HEK293 (cell line): ENCODE measurements around the gene AP1S1.

Source experiments
- CTCF ChIA-PET: fragments of 350-600 bp; formaldehyde crosslinking; extraction: SDS; loops from one replicate; lab custom pipeline; 2021; ENCODE audit warnings: antibody characterized with exemption; lab: Yijun Ruan, JAX
- POLR2A ChIA-PET: fragments of 300-600 bp; formaldehyde crosslinking; extraction: SDS; loops from one replicate; lab custom pipeline; 2020; ENCODE audit warnings: antibody characterized with exemption, inconsistent platforms; lab: Yijun Ruan, JAX
- H3K27ac ChIP-seq: fragments of 200-500 bp; sonication (Bioruptor generic); 2 replicates; pipeline ENCODE4 v1.5.1; 2014; ENCODE audit warnings: low read depth, low read length, control low read depth, inconsistent platforms; ENCODE audit errors: extremely low read depth
- H3K36me3 ChIP-seq, 2 experiments: fragments of 200-500 bp in 1 of 2; sonication (Bioruptor generic) in 1 of 2; 1 replicate in 1 of 2; 2 replicates in 1 of 2; pipeline ENCODE4 v1.5.1; 2014 to 2017; ENCODE audit warnings: inconsistent platforms in 2 of 2, low read length in 2 of 2; ENCODE audit not compliant: control insufficient read depth in 2 of 2, insufficient read depth in 1 of 2
- H3K4me1 ChIP-seq: fragments of 200-500 bp; sonication (Bioruptor generic); 2 replicates; pipeline ENCODE4 v1.5.1; 2014; ENCODE audit warnings: mild to moderate bottlenecking, low read length, inconsistent platforms; ENCODE audit not compliant: control insufficient read depth, insufficient read depth
- H3K4me3 ChIP-seq: 2 replicates; pipeline ENCODE4 v1.5.1; 2011; ENCODE audit warnings: low read depth, mild to moderate bottlenecking, control low read depth, low read length, moderate library complexity
- H3K9me3 ChIP-seq: fragments of 200-500 bp; sonication (Bioruptor generic); 2 replicates; pipeline ENCODE4 v1.5.1; 2014; ENCODE audit warnings: low read depth, low read length, inconsistent platforms; ENCODE audit not compliant: control insufficient read depth, insufficient read depth
- CTCF ChIP-seq: fragments of 450-650 bp; formaldehyde crosslinking; IDR thresholded peaks from 2 replicates; pipeline ENCODE4 v1.5.1; 2016; ENCODE audit warnings: missing biosample characterization, missing genetic modification characterization
- EGR2 ChIP-seq: fragments of 450-650 bp; formaldehyde crosslinking; IDR thresholded peaks from 2 replicates; pipeline ENCODE4 v1.5.1; 2016; ENCODE audit warnings: low read depth, missing biosample characterization, missing genetic modification characterization
- GLI4 ChIP-seq: fragments of 450-650 bp; formaldehyde crosslinking; IDR thresholded peaks from 2 replicates; pipeline ENCODE4 v1.5.1; 2016; ENCODE audit warnings: missing biosample characterization, missing genetic modification characterization
- GLIS1 ChIP-seq: fragments of 450-650 bp; formaldehyde crosslinking; IDR thresholded peaks from 2 replicates; pipeline ENCODE4 v1.5.1; 2016; ENCODE audit warnings: missing biosample characterization, missing genetic modification characterization
- HOXC10 ChIP-seq: sonication (generic); formaldehyde crosslinking; IDR thresholded peaks from 2 replicates; pipeline ENCODE4 v1.8.1; 2023; ENCODE audit warnings: mild to moderate bottlenecking, missing genetic modification reagents
- KLF7 ChIP-seq: fragments of 450-650 bp; formaldehyde crosslinking; IDR thresholded peaks from 2 replicates; pipeline ENCODE4 v1.5.1; 2016; ENCODE audit warnings: missing biosample characterization, missing genetic modification characterization, borderline replicate concordance
- KLF9 ChIP-seq: fragments of 450-650 bp; formaldehyde crosslinking; IDR thresholded peaks from 2 replicates; pipeline ENCODE4 v1.5.1; 2016; ENCODE audit warnings: missing biosample characterization, missing genetic modification characterization, low read depth
- MZF1 ChIP-seq: fragments of 450-650 bp; formaldehyde crosslinking; IDR thresholded peaks from 2 replicates; pipeline ENCODE4 v1.5.1; 2017; ENCODE audit warnings: missing biosample characterization, missing genetic modification characterization, borderline replicate concordance
- TCF7L2 ChIP-seq: IDR thresholded peaks from 2 replicates; pipeline ENCODE4 v1.6.1; 2011; ENCODE audit warnings: low read depth, mild to moderate bottlenecking, inconsistent platforms, low read length, moderate library complexity, borderline replicate concordance
- YY2 ChIP-seq: fragments of 450-650 bp; formaldehyde crosslinking; IDR thresholded peaks from 2 replicates; pipeline ENCODE4 v1.5.1; 2016; ENCODE audit warnings: missing biosample characterization, missing genetic modification characterization
- ZBTB26 ChIP-seq: fragments of 450-650 bp; formaldehyde crosslinking; optimal IDR thresholded peaks from 2 replicates; pipeline ENCODE3; 2016; ENCODE audit warnings: missing biosample characterization, mild to moderate bottlenecking, missing genetic modification characterization
- ZBTB6 ChIP-seq: fragments of 450-650 bp; formaldehyde crosslinking; IDR thresholded peaks from 2 replicates; pipeline ENCODE4 v1.5.1; 2017; ENCODE audit warnings: missing biosample characterization, missing genetic modification characterization
- ZBTB8A ChIP-seq: fragments of 450-650 bp; formaldehyde crosslinking; IDR thresholded peaks from 2 replicates; pipeline ENCODE4 v1.5.1; 2016; ENCODE audit warnings: missing biosample characterization, missing genetic modification characterization
- ZFP3 ChIP-seq: fragments of 450-650 bp; formaldehyde crosslinking; IDR thresholded peaks from 2 replicates; pipeline ENCODE4 v1.5.1; 2016; ENCODE audit warnings: low read depth, missing biosample characterization, missing genetic modification characterization
- ZNF146 ChIP-seq: fragments of 450-650 bp; formaldehyde crosslinking; IDR thresholded peaks from 2 replicates; pipeline ENCODE4 v1.5.1; 2016; ENCODE audit warnings: missing biosample characterization, missing genetic modification characterization
- ZNF175 ChIP-seq: fragments of 450-650 bp; formaldehyde crosslinking; IDR thresholded peaks from 2 replicates; pipeline ENCODE4 v1.5.1; 2016; ENCODE audit warnings: missing biosample characterization, missing genetic modification characterization
- ZNF19 ChIP-seq: fragments of 450-650 bp; formaldehyde crosslinking; IDR thresholded peaks from 2 replicates; pipeline ENCODE4; 2016; ENCODE audit warnings: missing biosample characterization, missing genetic modification characterization, low read depth
- ZNF211 ChIP-seq: fragments of 450-650 bp; formaldehyde crosslinking; IDR thresholded peaks from 2 replicates; pipeline ENCODE4 v1.5.1; 2016; ENCODE audit warnings: low read depth, missing biosample characterization, missing genetic modification characterization
- ZNF362 ChIP-seq: fragments of 450-650 bp; formaldehyde crosslinking; IDR thresholded peaks from 2 replicates; pipeline ENCODE4 v1.5.1; 2016; ENCODE audit warnings: missing biosample characterization, missing genetic modification characterization
- ZNF423 ChIP-seq: fragments of 450-650 bp; formaldehyde crosslinking; IDR thresholded peaks from 2 replicates; pipeline ENCODE4 v1.5.1; 2016; ENCODE audit warnings: missing biosample characterization, missing genetic modification characterization
- ZNF529 ChIP-seq: fragments of 450-650 bp; formaldehyde crosslinking; IDR thresholded peaks from 2 replicates; pipeline ENCODE4 v1.5.1; 2017; ENCODE audit warnings: missing genetic modification characterization, missing biosample characterization; ENCODE audit not compliant: insufficient replicate concordance
- ZNF580 ChIP-seq: fragments of 450-650 bp; formaldehyde crosslinking; IDR thresholded peaks from 2 replicates; pipeline ENCODE4 v1.5.1; 2016; ENCODE audit warnings: missing biosample characterization, missing genetic modification characterization
- ZNF610 ChIP-seq: fragments of 450-650 bp; formaldehyde crosslinking; IDR thresholded peaks from 2 replicates; pipeline ENCODE4 v1.5.1; 2016; ENCODE audit warnings: missing biosample characterization, missing genetic modification characterization, borderline replicate concordance
- ZNF624 ChIP-seq: fragments of 450-650 bp; formaldehyde crosslinking; IDR thresholded peaks from 2 replicates; pipeline ENCODE4 v1.5.1; 2017; ENCODE audit warnings: missing biosample characterization, missing genetic modification characterization
- ZNF768 ChIP-seq: fragments of 450-650 bp; formaldehyde crosslinking; IDR thresholded peaks from 2 replicates; pipeline ENCODE4 v1.5.1; 2018; ENCODE audit warnings: missing biosample characterization, mild to moderate bottlenecking, missing genetic modification characterization
- ZNF785 ChIP-seq: fragments of 450-650 bp; formaldehyde crosslinking; IDR thresholded peaks from 2 replicates; pipeline ENCODE4 v1.5.1; 2016; ENCODE audit warnings: missing biosample characterization, missing genetic modification characterization
- ZSCAN16 ChIP-seq: fragments of 450-650 bp; formaldehyde crosslinking; IDR thresholded peaks from 2 replicates; pipeline ENCODE4 v1.5.1; 2016; ENCODE audit warnings: missing biosample characterization, missing genetic modification characterization

The AP1S1 gene

GRCh38 chr7:101172005-101172853, 18.0 kb downstream of the AP1S1 start (continued):
- peak; percentile 75 for TF ChIP-seq ZBTB8A
- peak; percentile 93 for TF ChIP-seq ZBTB26 (tag by site-specific recombination)
- TF ChIP-seq ZNF580 (tag by site-specific recombination): no peak
- peak; percentile 77; the same call in 1 of the 2 replicates for TF ChIP-seq CTCF (tag by site-specific recombination)
- no peak for TF ChIP-seq ZFP3 (tag by site-specific recombination)
- TF ChIP-seq ZNF529 (tag by site-specific recombination): no peak
- TF ChIP-seq, all 188 proteins: peak for 13

GRCh38 chr7:101172854-101173751, 18.8 kb downstream of the AP1S1 start:
- H3K4me1 ChIP-seq: peaks cover 7% of the 10 kb centered on the region; the same call in 1 of the 2 replicates
- POLR2A ChIA-PET: interaction anchor here (0.6 to 1.7 kb wide), 3 partner anchors 8 to 293 kb away, joined by 4 to 5 read pairs (median 4); no protein-coding TSS in a partner anchor
- peak overlapping the region; percentile 12 for H3K4me3 ChIP-seq
- no peak for TF ChIP-seq ZNF624
- TF ChIP-seq ZSCAN16 (tag by site-specific recombination): no peak
- TF ChIP-seq ZNF362 (tag by site-specific recombination): no peak
- no peak for TF ChIP-seq ZNF211 (tag by site-specific recombination)
- TF ChIP-seq GLIS1: peak; percentile 98
- TF ChIP-seq ZNF175 (tag by site-specific recombination): no peak
- TF ChIP-seq EGR2: peak; percentile 53
- no peak for TF ChIP-seq ZNF529 (tag by site-specific recombination)
- no peak for TF ChIP-seq GLI4 (tag by site-specific recombination)
- TF ChIP-seq ZNF610 (tag by site-specific recombination): no peak
- no peak for TF ChIP-seq ZNF146 (tag by site-specific recombination)
- TF ChIP-seq ZNF19 (tag by site-specific recombination): no peak
- TF ChIP-seq HOXC10 (CRISPR knock-in tag): no peak
- TF ChIP-seq ZNF785: no peak
- TF ChIP-seq YY2 (tag by site-specific recombination): no peak
- peak; percentile 54; the same call in 1 of the 2 replicates for TF ChIP-seq KLF7 (tag by site-specific recombination)
- no peak for TF ChIP-seq ZNF768 (tag by site-specific recombination)
- no peak for TF ChIP-seq MZF1 (tag by site-specific recombination)
- peak; percentile 63 for TF ChIP-seq ZNF423 (tag by site-specific recombination)
- TF ChIP-seq KLF9 (tag by site-specific recombination): peak; percentile 61
- peak; percentile 51; the same call in 1 of the 2 replicates for TF ChIP-seq ZBTB6
- no peak for TF ChIP-seq TCF7L2

More at GRCh38 chr7:101172854-101173751, 18.8 kb downstream of the AP1S1 start:
- H3K36me3 ChIP-seq: no peaks in the 10 kb centered on the region
- no peaks in the 10 kb centered on the region for H3K9me3 ChIP-seq
- no peak overlapping the region; the same call in 1 of the 2 replicates for H3K27ac ChIP-seq
- CTCF ChIA-PET: interaction anchor here (0.5 to 2.1 kb wide), 6 partner anchors 20 to 330 kb away, joined by 3 to 21 read pairs (median 4); no protein-coding TSS in a partner anchor
